Stimulated activated CD4-positive, alpha-beta T cell treated with anti-CD3 and anti-CD28 coated beads, Interleukin-4, amount 100 ng/mL, for 24 hours (primary cell): Measurements from ENCODE around the gene VNN1.
A peak's percentile ranks its signal among the peaks of the same experiment; 100 is the strongest.

Experiments used
- DNase-seq: peaks from one replicate; pipeline ENCODE4 v3.0.0-alpha.2; 2020

The VNN1 gene

GRCh38 chr6:132713352-132714134 is at the start of gene VNN1:
Gene VNN1 (minus strand): TSS chr6:132714055. CDS start chr6:132714035, 20 bp downstream.
- DNase-seq, result no peak

- peak; percentile 42 for DNase-seq
Observed at GRCh38 chr6:132763269-132763668, 49.4 kb upstream of the VNN1 start.

GRCh38 chr6:132760256-132760655 is 46.4 kb upstream of the VNN1 start:
- no peak for DNase-seq

GRCh38 chr6:132758689-132759088 is 44.8 kb upstream of the VNN1 start:
- DNase-seq, result no peak

- no peak for DNase-seq
Observed at GRCh38 chr6:132752255-132752654, 38.4 kb upstream of the VNN1 start.

GRCh38 chr6:132751828-132752227 is 38.0 kb upstream of the VNN1 start:
- DNase-seq, result no peak

- DNase-seq, result no peak
Observed at GRCh38 chr6:132751306-132751705, 37.5 kb upstream of the VNN1 start.

GRCh38 chr6:132750455-132751248 is 36.8 kb upstream of the VNN1 start:
- no peak for DNase-seq

- no peak for DNase-seq
Observed at GRCh38 chr6:132749111-132749510, 35.3 kb upstream of the VNN1 start.

- no peak for DNase-seq
Observed at GRCh38 chr6:132748446-132748845, 34.6 kb upstream of the VNN1 start.

- no peak for DNase-seq
Observed at GRCh38 chr6:132746048-132746447, 32.2 kb upstream of the VNN1 start.

GRCh38 chr6:132742495-132742894 is 28.6 kb upstream of the VNN1 start:
- DNase-seq, result no peak

GRCh38 chr6:132741281-132741680 is 27.4 kb upstream of the VNN1 start:
- no peak for DNase-seq

- no peak for DNase-seq
Observed at GRCh38 chr6:132736239-132736638, 22.4 kb upstream of the VNN1 start.

GRCh38 chr6:132734694-132735236 is 20.9 kb upstream of the VNN1 start:
- no peak for DNase-seq

GRCh38 chr6:132733814-132734213 is 20.0 kb upstream of the VNN1 start:
- DNase-seq, result no peak

- DNase-seq, result no peak
Observed at GRCh38 chr6:132733283-132733682, 19.4 kb upstream of the VNN1 start.

GRCh38 chr6:132731086-132731485 is 17.2 kb upstream of the VNN1 start:
- DNase-seq, result no peak

- no peak for DNase-seq
Observed at GRCh38 chr6:132730560-132730959, 16.7 kb upstream of the VNN1 start.

GRCh38 chr6:132728616-132729015 is 14.8 kb upstream of the VNN1 start:
- DNase-seq, result no peak

GRCh38 chr6:132726608-132726975 is 12.7 kb upstream of the VNN1 start:
- no peak for DNase-seq

GRCh38 chr6:132725947-132726607 is 12.2 kb upstream of the VNN1 start:
- no peak for DNase-seq

GRCh38 chr6:132725471-132725870 is 11.6 kb upstream of the VNN1 start:
- no peak for DNase-seq
